GM23248 (cell line): ENCODE results near the gene TP53I3. TPM values are rescaled to one million over a fixed set of nuclear protein-coding genes. Genes with fewer than 3 reads are reported as not detected.
"Not testable (repeated sequence)": the region's sequence is repeated elsewhere in the genome, so short reads cannot be mapped to it uniquely, and the experiment has no call there.

ENCODE experiments used
- DNase-seq: peaks from one replicate; pipeline ENCODE4 v3.0.0-alpha.2; 2015
- H2AFZ ChIP-seq: fragments of 200-600 bp; sonication (generic); 2 replicates; pipeline ENCODE4 v1.6.1; 2016; ENCODE audit warnings: antibody characterized with exemption
- H3F3A ChIP-seq: fragments of 200-600 bp; sonication (generic); 2 replicates; pipeline ENCODE4 v1.6.1; 2016; ENCODE audit warnings: mild to moderate bottlenecking, antibody characterized with exemption, mixed run types; ENCODE audit not compliant: insufficient read depth
- H3K27ac ChIP-seq: fragments of 200-600 bp; sonication (generic); 2 replicates; pipeline ENCODE4 v1.5.1; 2016; ENCODE audit warnings: mild to moderate bottlenecking
- H3K27me3 ChIP-seq: fragments of 200-600 bp; sonication (generic); replicated peaks from 2 replicates; pipeline ENCODE4 v1.6.1; 2016; ENCODE audit warnings: mild to moderate bottlenecking; ENCODE audit not compliant: insufficient read depth
- H3K36me3 ChIP-seq: fragments of 200-600 bp; sonication (generic); 2 replicates; pipeline ENCODE4 v1.6.1; 2016; ENCODE audit warnings: low read depth, mild to moderate bottlenecking
- H3K4me1 ChIP-seq: fragments of 200-600 bp; sonication (generic); 2 replicates; pipeline ENCODE4 v1.6.1; 2016; ENCODE audit warnings: mild to moderate bottlenecking; ENCODE audit not compliant: insufficient read depth
- H3K4me2 ChIP-seq: fragments of 200-600 bp; sonication (generic); one replicate; pipeline ENCODE4 v1.6.1; 2016; ENCODE audit warnings: mild to moderate bottlenecking; ENCODE audit not compliant: unreplicated experiment
- H3K4me3 ChIP-seq: fragments of 200-600 bp; sonication (generic); 2 replicates; pipeline ENCODE4 v1.5.1; 2016; ENCODE audit warnings: mild to moderate bottlenecking
- H3K79me2 ChIP-seq: fragments of 200-600 bp; sonication (generic); 2 replicates; pipeline ENCODE4 v1.6.1; 2016; ENCODE audit warnings: mild to moderate bottlenecking; ENCODE audit not compliant: insufficient read depth
- H3K9ac ChIP-seq: fragments of 200-600 bp; sonication (generic); 2 replicates; pipeline ENCODE4 v1.6.1; 2016; ENCODE audit warnings: mild to moderate bottlenecking
- H3K9me2 ChIP-seq: fragments of 200-600 bp; sonication (generic); 2 replicates; pipeline ENCODE4 v1.6.1; 2016; ENCODE audit warnings: mixed run types, mild to moderate bottlenecking, moderate library complexity; ENCODE audit not compliant: insufficient read depth
- H3K9me3 ChIP-seq: fragments of 200-600 bp; sonication (generic); one replicate; pipeline ENCODE4 v1.6.1; 2017; ENCODE audit warnings: low read depth
- H4K20me1 ChIP-seq: fragments of 200-600 bp; sonication (generic); 2 replicates; pipeline ENCODE4 v1.6.0; 2016; ENCODE audit not compliant: insufficient read depth
- EZH2 ChIP-seq: fragments of 200-600 bp; sonication (generic); IDR thresholded peaks from 2 replicates; pipeline ENCODE4 v1.6.1; 2018; ENCODE audit warnings: antibody characterized with exemption, mild to moderate bottlenecking; ENCODE audit not compliant: insufficient read depth, poor library complexity, severe bottlenecking
- EZH2phosphoT487 ChIP-seq: fragments of 200-600 bp; sonication (generic); IDR thresholded peaks from 2 replicates; pipeline ENCODE4 v1.6.1; 2018; ENCODE audit warnings: antibody characterized with exemption, moderate library complexity, mild to moderate bottlenecking, low read depth; ENCODE audit not compliant: insufficient read depth
- WGBS, 2 experiments: methylation state at CpG; one replicate each; pipeline ENCODE4 v1.1.6; 2015 to 2017; ENCODE audit warnings: low lambda C conversion rate in 2 of 2, low coverage in 1 of 2; ENCODE audit errors: missing lambda C conversion rate in 2 of 2; 5-methylcytosine and 5-hydroxymethylcytosine counted together
- in situ Hi-C: fragments of 300-500 bp; cut with MboI; formaldehyde crosslinking; loops from 2 replicates; pipeline ENCODE4 v1.15.0; 2020
- polyA plus RNA-seq: library from polyadenylated mRNA; unstranded; fragments of >200 nt; fragmentation: Nextera tagmentation; extraction: Ambion mirVana; gene quantifications from 2 replicates; pipeline ENCODE4 v1.2.1, GENCODE V29; 2016
- total RNA-seq: library from RNA; depleted of rRNA; stranded (reverse); fragments of >200 nt; shearing (Covaris generic); gene quantifications from 2 replicates; pipeline ENCODE4 v1.2.3, GENCODE V29; 2014

Gene TP53I3
- total and polyA plus RNA-seq, 2 experiments from 2014 or later = 76.2 to 81.7 TPM

DNA sequence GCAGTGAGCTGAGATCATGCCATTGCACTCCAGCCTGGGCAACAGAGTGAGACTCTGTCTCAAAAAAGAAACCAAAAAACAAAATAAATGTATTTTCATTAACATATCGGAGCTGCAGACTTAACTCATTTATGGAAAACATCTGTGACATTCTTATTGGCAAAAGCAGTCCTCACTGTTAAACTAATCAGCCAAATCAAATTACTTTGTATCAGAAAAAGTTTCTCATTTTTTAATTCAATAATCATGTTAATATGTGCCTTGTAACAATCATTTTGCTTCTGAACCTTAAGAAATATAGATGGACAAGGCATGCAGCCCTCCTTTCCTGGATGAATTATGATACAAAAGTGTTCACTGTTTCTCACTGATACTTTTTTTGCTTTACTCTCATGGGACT lies 18.0 kb upstream of the TP53I3 start:
- Histone ChIP-seq H4K20me1 (no peaks in the 10 kb centered on the region), H3K79me2 (no peaks in the 10 kb centered on the region), H2AFZ (no peak overlapping the region), H3K9me3 (no peaks in the 10 kb centered on the region), H3K4me1 (no peaks in the 10 kb centered on the region; the same call in 1 of the 2 replicates), H3K36me3 (no peaks in the 10 kb centered on the region), H3K27me3 (no peaks in the 10 kb centered on the region), H3K9me2 (no peaks in the 10 kb centered on the region), H3K27ac (no peak overlapping the region), H3F3A (0 out of 2 replicates have a peak, but pooled peaks cover 7% of the 10 kb centered on the region), H3K9ac (no peak overlapping the region), H3K4me2 (no peak overlapping the region), H3K4me3 (no peak overlapping the region)
- TF ChIP-seq EZH2phosphoT487 = no peak
- no peak for TF ChIP-seq EZH2
- WGBS, 2 experiments = 35 to 52% methylated on average over 1 of the region's 1 CpG
- no peak for DNase-seq
- in situ Hi-C loops = no loop called here

GRCh38 chr2:24101992-24102391 lies 17.4 kb upstream of the TP53I3 start:
- no peak for TF ChIP-seq EZH2
- TF ChIP-seq EZH2phosphoT487 = no peak
- in situ Hi-C loops = no loop called here
- Histone ChIP-seq H3F3A (0 out of 2 replicates have a peak, but pooled peaks cover 7% of the 10 kb centered on the region), H3K4me1 (no peaks in the 10 kb centered on the region; the same call in 1 of the 2 replicates), H3K4me3 (no peak overlapping the region), H2AFZ (no peak overlapping the region), H3K27ac (no peak overlapping the region), H3K9ac (no peak overlapping the region), H3K27me3 (no peaks in the 10 kb centered on the region), H3K4me2 (no peak overlapping the region), H3K9me3 (no peaks in the 10 kb centered on the region), H3K9me2 (no peaks in the 10 kb centered on the region), H4K20me1 (no peaks in the 10 kb centered on the region), H3K79me2 (no peaks in the 10 kb centered on the region), H3K36me3 (no peaks in the 10 kb centered on the region)
- DNase-seq = no peak
- WGBS, 2 experiments = 61 to 64% methylated on average over 2 of the region's 2 CpGs

- DNase-seq, H3K36me3 ChIP-seq, H4K20me1 ChIP-seq, H3K79me2 ChIP-seq, in situ Hi-C loops, H3K4me1 ChIP-seq, H3K4me3 ChIP-seq, H2AFZ ChIP-seq, H3K27me3 ChIP-seq, H3K4me2 ChIP-seq, H3F3A ChIP-seq, H3K9me3 ChIP-seq, H3K9me2 ChIP-seq, H3K9ac ChIP-seq, H3K27ac ChIP-seq: not testable (repeated sequence)
- 72 to 85% methylated on average over 2 of the region's 2 CpGs for WGBS, 2 experiments
These were observed 16.1 kb upstream of the TP53I3 start for GRCh38 chr2:24100732-24101131.

- H3F3A ChIP-seq, H3K9me2 ChIP-seq, DNase-seq, in situ Hi-C loops, H3K79me2 ChIP-seq, H3K36me3 ChIP-seq, H3K4me2 ChIP-seq, H3K4me3 ChIP-seq, H2AFZ ChIP-seq, H3K27me3 ChIP-seq, H3K9me3 ChIP-seq, H4K20me1 ChIP-seq, H3K4me1 ChIP-seq, H3K27ac ChIP-seq, H3K9ac ChIP-seq: not testable (repeated sequence)
- 81 to 84% methylated on average over 15 to 17 of the region's 17 CpGs for WGBS, 2 experiments
These were observed 10.6 kb upstream of the TP53I3 start for GRCh38 chr2:24095171-24095677.

DNA sequence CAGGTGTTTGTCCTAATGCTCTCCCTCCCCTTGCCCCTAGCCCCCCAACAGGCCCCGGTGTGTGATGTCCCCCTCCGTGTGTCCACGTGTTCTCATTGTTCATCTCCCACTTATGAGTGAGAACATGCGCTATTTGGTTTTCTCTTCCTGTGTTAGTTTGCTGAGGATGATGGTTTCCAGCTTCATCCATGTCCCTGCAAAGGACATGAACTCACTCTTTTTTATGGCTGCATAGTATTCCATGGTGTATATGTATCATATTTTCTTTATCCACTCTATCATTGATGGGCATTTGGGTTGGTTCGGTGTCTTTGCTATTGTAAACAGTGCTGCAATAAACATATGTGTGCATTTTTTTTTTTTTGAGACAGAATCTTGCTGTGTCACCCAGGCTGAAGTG lies 8.6 kb upstream of the TP53I3 start:
- 98 to 99% methylated on average over 5 of the region's 5 CpGs for WGBS, 2 experiments
- H3K27me3 ChIP-seq, H3K9me2 ChIP-seq, H3K4me1 ChIP-seq, H3F3A ChIP-seq, in situ Hi-C loops, H3K9ac ChIP-seq, DNase-seq, H3K36me3 ChIP-seq, H3K9me3 ChIP-seq, H3K4me3 ChIP-seq, H3K4me2 ChIP-seq, H3K27ac ChIP-seq, H3K79me2 ChIP-seq, H4K20me1 ChIP-seq, H2AFZ ChIP-seq: not testable (repeated sequence)
